HepG2 (cell line): Measurements from ENCODE around the gene GADD45B. TPM values are rescaled to one million over a fixed set of nuclear protein-coding genes. Genes with fewer than 3 reads are reported as not detected.

Experiments used
- ARID2 ChIP-seq: sonication (generic); formaldehyde crosslinking; IDR thresholded peaks from 2 replicates; pipeline ENCODE4 v1.8.1; 2022; ENCODE audit warnings: mild to moderate bottlenecking, missing genetic modification reagents, borderline replicate concordance
- BRCA1 ChIP-seq: sonication (generic); formaldehyde crosslinking; IDR thresholded peaks from 2 replicates; pipeline ENCODE4 v1.4.0; 2020; ENCODE audit warnings: missing genetic modification reagents
- CC2D1A ChIP-seq: sonication (generic); formaldehyde crosslinking; IDR thresholded peaks from 2 replicates; pipeline ENCODE4 v1.8.1; 2023; ENCODE audit warnings: mild to moderate bottlenecking, missing genetic modification reagents
- FOSL1 ChIP-seq: sonication (generic); formaldehyde crosslinking; IDR thresholded peaks from 2 replicates; pipeline ENCODE4 v1.9.0; 2021; ENCODE audit warnings: missing genetic modification reagents, borderline replicate concordance
- FOXA1 ChIP-seq, 2 experiments: fragments of 450-650 bp in 1 of 2; sonication (generic) in 1 of 2; formaldehyde crosslinking in 1 of 2; IDR thresholded peaks; 2 replicates each; pipeline versions ENCODE4 v1.4.0 to v1.6.1; 2016 to 2020; ENCODE audit warnings: missing genetic modification reagents in 1 of 2
- GATAD2A ChIP-seq: IDR thresholded peaks from 2 replicates; pipeline ENCODE4 v1.6.1; 2016
- GRHL1 ChIP-seq: sonication (generic); formaldehyde crosslinking; conservative IDR thresholded peaks from 2 replicates; pipeline ENCODE4 v1.8.0; 2022; ENCODE audit warnings: missing genetic modification reagents
- HNF4G ChIP-seq, 2 experiments: sonication (generic) in 1 of 2; formaldehyde crosslinking in 1 of 2; IDR thresholded peaks; 2 replicates each; pipeline versions ENCODE4 v1.4.0 to v1.6.1; 2011 to 2020; ENCODE audit warnings: borderline replicate concordance in 2 of 2, low read depth in 2 of 2, mild to moderate bottlenecking in 2 of 2, low read length in 1 of 2, missing genetic modification reagents in 1 of 2, moderate library complexity in 1 of 2
- KMT2A ChIP-seq: sonication (generic); formaldehyde crosslinking; IDR thresholded peaks from 2 replicates; pipeline ENCODE4 v1.4.0; 2020; ENCODE audit warnings: missing genetic modification reagents
- REST ChIP-seq, 2 experiments: IDR thresholded peaks; 2 replicates each; pipeline ENCODE4 v1.6.1; 2011 to 2012; ENCODE audit warnings: low read length in 2 of 2, borderline replicate concordance in 1 of 2, low read depth in 1 of 2, mild to moderate bottlenecking in 1 of 2, moderate library complexity in 1 of 2
- RNF219 ChIP-seq: sonication (generic); formaldehyde crosslinking; IDR thresholded peaks from 2 replicates; pipeline ENCODE4 v1.5.0; 2020; ENCODE audit warnings: mild to moderate bottlenecking, missing genetic modification reagents
- STAG1 ChIP-seq: sonication (generic); formaldehyde crosslinking; IDR thresholded peaks from 2 replicates; pipeline ENCODE4 v1.4.0; 2020; ENCODE audit warnings: missing genetic modification reagents
- WIZ ChIP-seq: sonication (generic); formaldehyde crosslinking; IDR thresholded peaks from 2 replicates; pipeline ENCODE4 v1.5.1; 2020; ENCODE audit warnings: mild to moderate bottlenecking, missing genetic modification reagents
- ZBTB42 ChIP-seq: sonication (generic); formaldehyde crosslinking; IDR thresholded peaks from 2 replicates; pipeline ENCODE4 v1.5.0; 2020; ENCODE audit warnings: mild to moderate bottlenecking, missing genetic modification reagents
- ZNF230 ChIP-seq: sonication (generic); formaldehyde crosslinking; IDR thresholded peaks from 2 replicates; pipeline ENCODE4 v1.4.0; 2020; ENCODE audit warnings: mild to moderate bottlenecking, missing genetic modification reagents
- ZNF891 ChIP-seq: sonication (generic); formaldehyde crosslinking; IDR thresholded peaks from 2 replicates; pipeline ENCODE4 v1.5.0; 2020; ENCODE audit warnings: mild to moderate bottlenecking, missing genetic modification reagents
- ZSCAN29 ChIP-seq: sonication (generic); formaldehyde crosslinking; conservative IDR thresholded peaks from 2 replicates; pipeline ENCODE4 v1.4.0; 2020; ENCODE audit warnings: mild to moderate bottlenecking, missing genetic modification reagents
- polyA plus RNA-seq, 8 experiments: library from polyadenylated mRNA; depleted of rRNA in 3 of 8; stranded (reverse) in 7 of 8; unstranded in 1 of 8; fragments of >200 nt; fragmentation: Illumina TruSeq in 4 of 8; extraction: Trizol in 4 of 8; gene quantifications; 2 replicates each; pipeline versions ENCODE4 v1.2.1 to v1.2.3, GENCODE V29; 2011 to 2016; ENCODE audit warnings: low read depth in 4 of 8, missing spikeins in 1 of 8, mixed read lengths in 1 of 8; ENCODE audit not compliant: insufficient read depth in 1 of 8
- total RNA-seq, 5 experiments: library from RNA; depleted of rRNA; stranded (reverse); fragments of >200 nt; fragmentation: Illumina TruSeq; extraction: Trizol; gene quantifications; 2 replicates each; pipeline ENCODE4 v1.2.3, GENCODE V29; 2016; ENCODE audit warnings: low read depth in 1 of 5

Gene GADD45B
- total and polyA plus RNA-seq, 2 of the 13 experiments (the other 11 are each of a cell fraction or from before 2014, with no cell fraction given): 4.6 to 34.1 TPM

- TF ChIP-seq BRCA1 (CRISPR knock-in tag): no peak
- TF ChIP-seq GRHL1 (CRISPR knock-in tag): no peak
- TF ChIP-seq ZBTB42 (CRISPR knock-in tag): no peak
- TF ChIP-seq RNF219 (CRISPR knock-in tag): no peak
- no peak for TF ChIP-seq WIZ
- no peak for TF ChIP-seq FOXA1 (IDR thresholded peaks at IDR 0.05)
- TF ChIP-seq FOXA1 (CRISPR knock-in tag; IDR thresholded peaks at IDR 0.05): peak; percentile 23; the same call in 1 of the 2 replicates
- TF ChIP-seq ARID2 (CRISPR knock-in tag): no peak
- peak; percentile 39 for TF ChIP-seq GATAD2A (CRISPR knock-in tag)
- no peak for TF ChIP-seq ZNF891
- TF ChIP-seq ZSCAN29 (CRISPR knock-in tag): no peak
- TF ChIP-seq HNF4G (IDR thresholded peaks at IDR 0.05; ENCODE audit: borderline replicate concordance, low read depth, low read length): no peak
- peak; percentile 73 for TF ChIP-seq HNF4G (CRISPR knock-in tag; IDR thresholded peaks at IDR 0.05; ENCODE audit: borderline replicate concordance, low read depth)
- TF ChIP-seq CC2D1A: no peak
- TF ChIP-seq KMT2A: no peak
- no peak; the same call in 1 of the 2 replicates for TF ChIP-seq FOSL1 (CRISPR knock-in tag)
- TF ChIP-seq STAG1: peak; percentile 98
- no peak for TF ChIP-seq REST (IDR thresholded peaks at IDR 0.05; ENCODE audit: borderline replicate concordance in 1 of 2, low read depth in 1 of 2, low read length in 2 of 2)
- TF ChIP-seq ZNF230 (CRISPR knock-in tag): 0 out of 2 replicates have a peak, but pooled peaks have one; percentile 33
Observed at GRCh38 chr19:2474232-2475017, 1.5 kb upstream of the GADD45B start (continued).
